Tibial artery (tissue), 4 donors: ENCODE measurements around the gene ISG15.
A peak's percentile ranks its signal among the peaks of the same experiment; 100 is the strongest.
"Not testable (repeated sequence)": the region's sequence is repeated elsewhere in the genome, so short reads cannot be mapped to it uniquely, and the experiment has no call there.

Experiments
- DNase-seq, 2 donors: peaks; one replicate each; pipeline ENCODE4 v3.0.0-alpha.2; 2019
- H3K27ac ChIP-seq, 2 donors: fragments of 200-600 bp; sonication (generic) in 1 of 2; 1 replicate in 1 of 2; 2 replicates in 1 of 2; pipeline ENCODE4 v1.5.1; 2018 to 2019; ENCODE audit warnings: mild to moderate bottlenecking in 1 of 2
- H3K27me3 ChIP-seq, 2 donors: fragments of 200-600 bp; sonication (generic) in 1 of 2; one replicate each; pipeline versions ENCODE4 v1.5.1 to v1.6.0; 2016 to 2019
- H3K36me3 ChIP-seq, 3 donors: fragments of 200-600 bp; sonication (generic) in 2 of 3; one replicate each; pipeline ENCODE4 v1.5.1; 2016 to 2019; ENCODE audit warnings: mild to moderate bottlenecking in 2 of 3
- H3K4me1 ChIP-seq, 4 donors: fragments of 200-600 bp; sonication (generic) in 2 of 4; 1 replicate in 3 of 4; 2 replicates in 1 of 4; pipeline ENCODE4 v1.5.1; 2016 to 2019
- H3K4me3 ChIP-seq, 2 donors: fragments of 200-600 bp; sonication (generic) in 1 of 2; 1 replicate in 1 of 2; 2 replicates in 1 of 2; pipeline ENCODE4 v1.5.1; 2018 to 2019; ENCODE audit warnings: mild to moderate bottlenecking in 2 of 2
- H3K9me3 ChIP-seq, 3 donors: fragments of 200-600 bp; sonication (generic) in 1 of 3; one replicate each; pipeline ENCODE4 v1.5.1; 2016 to 2019
- CTCF ChIP-seq, 2 experiments: fragments of 200-600 bp in 1 of 2; fragments of 450-650 bp in 1 of 2; IDR thresholded peaks; one replicate each; pipeline ENCODE4 v1.5.1; 2017 to 2019; ENCODE audit warnings: antibody characterized with exemption in 2 of 2, mild to moderate bottlenecking in 1 of 2, moderate library complexity in 1 of 2
- intact Hi-C: fragments of 100-400 bp; cut with DNase I; formaldehyde crosslinking; loops from one replicate; pipeline ENCODE4 v1.15.0; 2023; ENCODE audit warnings: low total_unique reads

The ISG15 gene

GRCh38 chr1:1027791-1028190 is 14.5 kb downstream of the ISG15 start:
- Histone ChIP-seq H3K4me3 (no peak overlapping the region), H3K27ac (no peak overlapping the region), H3K4me1 (peaks cover 0 to 31% (median 5%) of the 10 kb centered on the region in 4 donors), H3K36me3 (no peaks in the 10 kb centered on the region), H3K27me3 (peaks cover 0 to 17% of the 10 kb centered on the region in 2 donors), H3K9me3 (no peaks in the 10 kb centered on the region)
- no peak for TF ChIP-seq CTCF (IDR thresholded peaks at IDR 0.05)
- intact Hi-C loops = loop anchor here (5.0 kb wide), 1 partner anchor 45 kb away; the partner anchor contains the start of gene RNF223
- no peak for DNase-seq

- H3K4me3 ChIP-seq, H3K27ac ChIP-seq, H3K9me3 ChIP-seq, H3K36me3 ChIP-seq, intact Hi-C loops, DNase-seq: not testable (repeated sequence)
- Histone ChIP-seq H3K4me1 (peaks cover 0 to 23% (median 19%) of the 10 kb centered on the region in 4 donors), H3K27me3 (peaks cover 3 to 48% of the 10 kb centered on the region in 2 donors)
Measured at GRCh38 chr1:1030867-1031658, 17.8 kb downstream of the ISG15 start.

GRCh38 chr1:1031659-1032235 is 18.4 kb downstream of the ISG15 start:
- H3K4me1 ChIP-seq = peaks cover 0 to 23% (median 19%) of the 10 kb centered on the region in 4 donors
- peaks cover 0 to 5% (median 0%) of the 10 kb centered on the region in 3 donors for H3K36me3 ChIP-seq
- H3K9me3 ChIP-seq = no peaks in the 10 kb centered on the region
- no peak overlapping the region for H3K4me3 ChIP-seq
- H3K27me3 ChIP-seq = peaks cover 3 to 55% of the 10 kb centered on the region in 2 donors
- intact Hi-C loops = no loop called here
- no peak for DNase-seq
- no peak for TF ChIP-seq CTCF (IDR thresholded peaks at IDR 0.05)
- no peak overlapping the region for H3K27ac ChIP-seq

- H3K4me1 ChIP-seq = peaks cover 0 to 23% (median 19%) of the 10 kb centered on the region in 4 donors
- H3K27ac ChIP-seq = no peak overlapping the region
- intact Hi-C loops = no loop called here
- no peak for DNase-seq
- peak overlapping the region in 1 of 2 donors; percentile 58 for H3K4me3 ChIP-seq
- H3K36me3 ChIP-seq = peaks cover 0 to 5% (median 0%) of the 10 kb centered on the region in 3 donors
- no peak for TF ChIP-seq CTCF (IDR thresholded peaks at IDR 0.05)
- peaks cover 3 to 58% of the 10 kb centered on the region in 2 donors for H3K27me3 ChIP-seq
- H3K9me3 ChIP-seq = no peaks in the 10 kb centered on the region
Measured at GRCh38 chr1:1032424-1032823, 19.1 kb downstream of the ISG15 start.

GRCh38 chr1:1033009-1033587 is 19.8 kb downstream of the ISG15 start:
- peaks cover 0 to 23% (median 19%) of the 10 kb centered on the region in 4 donors for H3K4me1 ChIP-seq
- DNase-seq = no peak
- H3K27me3 ChIP-seq = peaks cover 3 to 64% of the 10 kb centered on the region in 2 donors
- peaks cover 0 to 5% (median 0%) of the 10 kb centered on the region in 3 donors for H3K36me3 ChIP-seq
- H3K4me3 ChIP-seq = peak overlapping the region; percentile 40 to 58
- no peak overlapping the region for H3K27ac ChIP-seq
- H3K9me3 ChIP-seq = no peaks in the 10 kb centered on the region
- TF ChIP-seq CTCF (IDR thresholded peaks at IDR 0.05) = peak; percentile 49 to 61
- intact Hi-C loops = no loop called here
